ENCODE measurements around the gene NDUFS6. TPM values are rescaled to one million over a fixed set of nuclear protein-coding genes. Genes with fewer than 3 reads are reported as not detected.

NDUFS6 gene
- total RNA-seq, 1 experiment from 2014 or later, result 104 TPM

- peaks cover 34% of the 10 kb centered on the region for H3K79me2 ChIP-seq (ENCODE audit: low read length)
- peaks cover 65% of the 10 kb centered on the region for H3K36me3 ChIP-seq (ENCODE audit: low read depth, low read length)
- H2AFZ ChIP-seq (ENCODE audit: low read length), result no peak overlapping the region
- no TSS peak for BruUV-seq (replicated peaks)
- H3K4me3 ChIP-seq (ENCODE audit: low read length), result no peak overlapping the region
- no peak overlapping the region for H3K27ac ChIP-seq (ENCODE audit: low read length)
- no peaks in the 10 kb centered on the region for H3K9me3 ChIP-seq (ENCODE audit: low read length)
- H4K20me1 ChIP-seq (ENCODE audit: low read length), result peaks cover 11% of the 10 kb centered on the region; the same call in 1 of the 2 replicates
- no peak for TF ChIP-seq CTCF (conservative IDR thresholded peaks at IDR 0.05; ENCODE audit: low read depth, low read length)
- no peak for TF ChIP-seq EZH2 (IDR thresholded peaks at IDR 0.05; ENCODE audit: low read length, unreplicated experiment)
- no peak for TF ChIP-seq EZH2phosphoT487 (IDR thresholded peaks at IDR 0.05; ENCODE audit: borderline replicate concordance, low read length)
- no peak overlapping the region for H3K4me2 ChIP-seq (ENCODE audit: low read length)
- DNase-seq, result no peak
- intact Hi-C loops (cut with micrococcal nuclease), result no loop called here
- ChIA-PET CTCF (no interaction called here), POLR2A (ENCODE audit: unreplicated experiment) (no interaction called here)
- H3K27me3 ChIP-seq (ENCODE audit: low read length), result no peaks in the 10 kb centered on the region
- H3K9me2 ChIP-seq (replicated peaks; ENCODE audit: low read length), result no peaks in the 10 kb centered on the region
- no peaks in the 10 kb centered on the region for H3F3A ChIP-seq (ENCODE audit: low read length, unreplicated experiment)
- H3K4me1 ChIP-seq (ENCODE audit: insufficient read depth, low read length), result no peaks in the 10 kb centered on the region
- ATAC-seq, result no peak
- no peak overlapping the region for H3K9ac ChIP-seq (ENCODE audit: low read length)
These were observed 13.2 kb downstream of the NDUFS6 start for GRCh38 chr5:1814183-1815020.

- intact Hi-C loops (cut with micrococcal nuclease), result no loop called here
- Histone ChIP-seq H3K9me2 (replicated peaks; ENCODE audit: low read length) (no peaks in the 10 kb centered on the region), H3K4me2 (ENCODE audit: low read length) (no peak overlapping the region), H3K27me3 (ENCODE audit: low read length) (no peaks in the 10 kb centered on the region), H3K9me3 (ENCODE audit: low read length) (no peaks in the 10 kb centered on the region), H3K36me3 (ENCODE audit: low read depth, low read length) (peaks cover 67% of the 10 kb centered on the region), H3F3A (ENCODE audit: low read length, unreplicated experiment) (no peaks in the 10 kb centered on the region), H3K27ac (ENCODE audit: low read length) (no peak overlapping the region), H3K4me1 (ENCODE audit: insufficient read depth, low read length) (no peaks in the 10 kb centered on the region), H3K4me3 (ENCODE audit: low read length) (no peak overlapping the region), H3K9ac (ENCODE audit: low read length) (no peak overlapping the region), H2AFZ (ENCODE audit: low read length) (no peak overlapping the region), H4K20me1 (ENCODE audit: low read length) (peaks cover 11% of the 10 kb centered on the region; the same call in 1 of the 2 replicates), H3K79me2 (ENCODE audit: low read length) (peaks cover 26% of the 10 kb centered on the region)
- ChIA-PET CTCF (no interaction called here), POLR2A (ENCODE audit: unreplicated experiment) (no interaction called here)
- no peak for ATAC-seq
- BruUV-seq (replicated peaks), result no TSS peak
- DNase-seq, result no peak
- TF ChIP-seq EZH2 (IDR thresholded peaks at IDR 0.05; ENCODE audit: low read length, unreplicated experiment) (no peak), CTCF (conservative IDR thresholded peaks at IDR 0.05; ENCODE audit: low read depth, low read length) (no peak), EZH2phosphoT487 (IDR thresholded peaks at IDR 0.05; ENCODE audit: borderline replicate concordance, low read length) (no peak)
These were observed 14.0 kb downstream of the NDUFS6 start for GRCh38 chr5:1815071-1815786.
